Amniotic stem cell (primary cell): ENCODE data around the gene LBX1.

ENCODE experiments used
- DNase-seq: peaks from one replicate; lab custom pipeline; 2025; lab: John Stamatoyannopoulos, UW

Gene LBX1

GRCh38 chr10:101244321-101245050 is 15.2 kb upstream of the LBX1 start:
- no peak for DNase-seq

GRCh38 chr10:101241840-101242707 is 12.8 kb upstream of the LBX1 start:
- DNase-seq: no peak

- no peak for DNase-seq
Measured at GRCh38 chr10:101238732-101239105, 9.5 kb upstream of the LBX1 start.

- DNase-seq: no peak
Measured at GRCh38 chr10:101237982-101238731, 8.9 kb upstream of the LBX1 start.

- DNase-seq: no peak
Measured at GRCh38 chr10:101237081-101237981, 8.1 kb upstream of the LBX1 start.

- DNase-seq: no peak
Measured at GRCh38 chr10:101236376-101237080, 7.3 kb upstream of the LBX1 start.

GRCh38 chr10:101235766-101236165 is 6.5 kb upstream of the LBX1 start:
- DNase-seq: no peak

GRCh38 chr10:101234333-101234732 is 5.1 kb upstream of the LBX1 start:
- no peak for DNase-seq

- no peak for DNase-seq
Measured at GRCh38 chr10:101233863-101234262, 4.6 kb upstream of the LBX1 start.

GRCh38 chr10:101233443-101233842 is 4.2 kb upstream of the LBX1 start:
- DNase-seq: no peak

GRCh38 chr10:101231912-101232689 is 2.8 kb upstream of the LBX1 start:
- DNase-seq: no peak

GRCh38 chr10:101231092-101231491 is 1.8 kb upstream of the LBX1 start:
- no peak for DNase-seq

GRCh38 chr10:101230183-101230917 is 1.1 kb upstream of the LBX1 start:
- no peak for DNase-seq

- DNase-seq: no peak
Measured at GRCh38 chr10:101228966-101229265, 347 bp downstream of the LBX1 start.

- DNase-seq: no peak
Measured at GRCh38 chr10:101228153-101228965, 904 bp downstream of the LBX1 start.

GRCh38 chr10:101227429-101228152 is 1.7 kb downstream of the LBX1 start:
- DNase-seq: no peak

GRCh38 chr10:101226491-101227428 is 2.5 kb downstream of the LBX1 start:
- no peak for DNase-seq
